ENCODE data around the gene NPY.
"Not testable (repeated sequence)": the region's sequence is repeated elsewhere in the genome, so short reads cannot be mapped to it uniquely, and the experiment has no call there.

Gene NPY

DNA sequence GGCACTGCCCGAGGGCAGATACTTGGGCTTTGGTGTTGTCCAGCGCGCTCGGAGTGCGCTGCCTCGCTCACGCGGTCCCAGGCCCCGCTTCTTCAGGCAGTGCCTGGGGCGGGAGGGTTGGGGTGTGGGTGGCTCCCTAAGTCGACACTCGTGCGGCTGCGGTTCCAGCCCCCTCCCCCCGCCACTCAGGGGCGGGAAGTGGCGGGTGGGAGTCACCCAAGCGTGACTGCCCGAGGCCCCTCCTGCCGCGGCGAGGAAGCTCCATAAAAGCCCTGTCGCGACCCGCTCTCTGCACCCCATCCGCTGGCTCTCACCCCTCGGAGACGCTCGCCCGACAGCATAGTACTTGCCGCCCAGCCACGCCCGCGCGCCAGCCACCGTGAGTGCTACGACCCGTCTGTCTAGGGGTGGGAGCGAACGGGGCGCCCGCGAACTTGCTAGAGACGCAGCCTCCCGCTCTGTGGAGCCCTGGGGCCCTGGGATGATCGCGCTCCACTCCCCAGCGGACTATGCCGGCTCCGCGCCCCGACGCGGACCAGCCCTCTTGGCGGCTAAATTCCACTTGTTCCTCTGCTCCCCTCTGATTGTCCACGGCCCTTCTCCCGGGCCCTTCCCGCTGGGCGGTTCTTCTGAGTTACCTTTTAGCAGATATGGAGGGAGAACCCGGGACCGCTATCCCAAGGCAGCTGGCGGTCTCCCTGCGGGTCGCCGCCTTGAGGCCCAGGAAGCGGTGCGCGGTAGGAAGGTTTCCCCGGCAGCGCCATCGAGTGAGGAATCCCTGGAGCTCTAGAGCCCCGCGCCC is at the start of gene NPY:
Gene NPY (plus strand): TSS at position 294 of the 802 bp plus-strand sequence. CDS start 1,051 bp downstream, outside the sequence.
- DNase-seq (ENCODE audit: low read depth) = no peak

DNA sequence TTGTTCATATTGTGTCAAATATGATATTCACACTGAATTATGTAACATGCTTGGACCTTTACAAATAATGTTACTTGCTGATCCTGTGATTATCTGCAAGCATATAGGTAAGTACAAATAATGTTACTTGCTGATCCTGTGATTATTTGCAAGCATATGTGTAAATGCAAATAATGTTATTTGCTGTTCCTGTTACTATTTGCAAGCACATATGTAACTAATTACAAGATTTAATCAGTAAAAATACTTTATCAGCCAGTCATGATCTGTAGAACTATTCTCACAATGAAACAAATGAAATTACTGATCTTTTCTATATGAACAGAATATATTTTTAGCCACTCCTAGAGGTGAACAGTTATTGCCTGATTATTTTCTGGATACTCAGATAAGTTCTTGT is 44.7 kb upstream of the NPY start:
- DNase-seq (ENCODE audit: low read depth) = no peak

DNA sequence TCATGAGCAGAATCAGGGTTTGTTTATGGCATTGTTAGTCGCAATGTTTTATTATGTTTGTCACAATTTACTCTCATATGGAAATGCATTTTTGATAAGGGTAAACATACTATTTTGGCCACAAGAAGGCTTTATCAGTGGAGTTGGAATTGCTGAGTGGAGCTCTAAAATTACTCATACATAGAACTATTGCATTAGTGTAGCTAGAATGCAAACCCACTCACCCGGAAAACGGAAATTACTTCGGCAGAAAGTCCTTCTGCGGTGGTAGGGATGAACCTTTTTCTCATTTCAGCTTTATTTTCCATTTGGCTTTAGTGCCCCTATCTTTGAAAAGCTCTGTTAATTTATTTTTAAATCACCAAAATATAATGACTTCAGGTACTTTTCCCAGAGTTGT is 42.8 kb upstream of the NPY start:
- no peak for DNase-seq (ENCODE audit: low read depth)

DNA sequence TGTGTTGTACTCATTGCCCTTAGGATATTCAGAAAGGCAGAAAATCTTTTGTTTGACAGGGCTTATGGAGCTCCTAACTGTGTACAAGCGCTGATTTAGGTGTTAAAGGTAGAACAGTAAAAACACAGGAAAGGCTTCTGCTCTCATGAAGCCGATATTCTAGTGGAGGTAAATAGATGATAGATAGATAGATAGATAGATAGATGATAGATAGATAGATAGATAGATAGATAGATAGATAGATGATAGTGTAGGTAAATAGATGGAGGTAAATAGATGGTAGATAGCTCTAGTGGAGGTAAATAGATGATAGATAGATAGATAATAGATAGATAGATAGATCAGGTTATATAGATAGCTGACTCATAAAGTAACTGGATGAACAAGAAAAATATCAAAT is 39.4 kb upstream of the NPY start:
- DNase-seq (ENCODE audit: low read depth) = no peak

DNA sequence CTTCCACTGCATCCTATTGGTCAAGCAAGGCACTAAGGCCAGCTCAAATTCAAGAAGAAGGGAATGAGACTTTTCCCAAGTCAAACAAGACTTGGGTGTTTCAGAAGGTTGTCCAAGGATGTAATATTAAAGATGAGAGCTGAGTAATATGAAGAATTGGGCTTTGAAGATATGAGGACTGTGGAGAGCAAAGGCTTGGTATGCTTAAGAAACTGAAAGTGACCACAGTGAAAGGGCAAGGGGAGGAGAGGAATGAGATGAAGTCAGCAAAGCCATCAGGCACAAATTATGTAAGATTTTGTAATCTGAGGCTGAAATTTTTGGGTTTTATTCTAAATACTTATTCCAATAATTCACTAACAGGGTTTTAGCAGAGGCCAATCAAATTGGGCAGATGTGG is 38.6 kb upstream of the NPY start:
- DNase-seq (ENCODE audit: low read depth) = no peak

DNA sequence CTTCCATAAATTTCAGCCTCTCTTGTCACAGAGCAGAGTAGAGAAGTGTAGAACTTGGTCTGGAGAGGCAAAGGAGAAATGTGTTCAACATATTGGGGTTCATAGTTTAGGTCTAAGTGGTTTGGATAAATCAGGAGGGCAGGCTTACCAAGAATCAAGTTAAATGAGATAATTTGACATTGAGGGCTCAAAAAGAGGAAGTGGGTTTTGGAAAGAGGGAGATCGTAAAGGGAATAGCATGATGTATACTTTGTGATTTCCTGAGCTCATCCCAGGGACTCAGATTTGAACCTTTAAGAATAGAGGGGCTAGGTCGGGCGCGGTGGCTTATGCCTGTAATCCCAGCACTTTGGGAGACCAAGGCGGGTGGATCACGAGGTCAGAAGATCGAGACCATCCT is 34.7 kb upstream of the NPY start:
- no peak for DNase-seq (ENCODE audit: low read depth)

DNA sequence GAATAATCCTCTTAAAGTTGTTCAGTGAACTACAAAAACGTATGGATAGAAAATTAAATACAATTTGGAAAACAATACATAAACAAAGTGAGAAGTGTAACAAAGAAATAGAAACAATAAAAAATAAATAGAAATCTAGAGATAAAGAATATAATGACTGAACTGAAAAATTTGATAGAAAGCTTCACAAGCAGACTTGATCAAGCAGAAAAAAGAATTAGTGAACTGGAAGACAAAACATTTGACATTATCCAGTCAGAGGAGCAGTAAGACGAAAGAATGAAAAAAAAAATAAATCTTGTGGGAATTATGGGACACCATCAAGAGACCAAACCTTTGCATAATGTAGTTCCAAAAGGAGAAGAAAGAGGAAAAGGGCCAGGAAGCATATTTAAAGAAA is 32.4 kb upstream of the NPY start:
- DNase-seq (ENCODE audit: low read depth) = no peak

DNA sequence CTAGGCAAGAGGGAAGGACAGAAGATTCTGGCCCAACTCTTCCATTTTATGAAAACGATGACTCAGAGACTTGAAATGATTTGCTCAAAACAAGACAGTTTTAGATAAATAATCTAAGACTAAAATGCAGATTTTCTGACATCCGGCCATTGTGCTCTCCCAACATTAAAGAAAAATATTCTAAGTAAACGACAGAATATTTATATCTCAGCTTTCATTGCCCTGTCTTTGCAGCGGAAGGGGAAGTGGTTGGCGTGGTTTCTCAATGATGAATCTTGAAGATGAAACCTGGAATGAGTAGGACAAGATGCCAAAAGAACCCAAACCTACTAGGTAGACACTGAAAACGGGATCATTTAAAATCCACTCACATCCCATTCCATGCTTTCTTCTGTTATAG is 28.9 kb upstream of the NPY start:
- no peak for DNase-seq (ENCODE audit: low read depth)

DNA sequence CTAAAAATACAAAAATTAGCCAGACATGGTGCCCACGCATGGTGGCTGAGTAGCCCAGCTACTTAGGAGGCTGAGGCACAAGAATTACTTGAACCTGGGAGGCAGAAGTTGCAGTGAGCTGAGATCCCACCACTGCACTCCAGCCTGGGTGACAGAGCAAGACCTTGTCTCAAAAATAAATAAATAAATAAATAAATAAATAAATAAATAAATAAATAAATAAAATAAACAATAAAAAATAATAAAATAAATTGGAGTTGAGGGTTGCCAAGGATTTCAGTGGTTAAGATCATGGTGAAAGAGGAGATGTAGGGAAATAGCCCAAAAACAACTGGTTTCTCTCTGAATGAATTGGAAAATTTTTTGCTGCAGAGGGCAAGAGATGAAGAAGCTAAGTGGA is 25.7 kb upstream of the NPY start:
- not testable (repeated sequence) for DNase-seq (ENCODE audit: low read depth)

DNA sequence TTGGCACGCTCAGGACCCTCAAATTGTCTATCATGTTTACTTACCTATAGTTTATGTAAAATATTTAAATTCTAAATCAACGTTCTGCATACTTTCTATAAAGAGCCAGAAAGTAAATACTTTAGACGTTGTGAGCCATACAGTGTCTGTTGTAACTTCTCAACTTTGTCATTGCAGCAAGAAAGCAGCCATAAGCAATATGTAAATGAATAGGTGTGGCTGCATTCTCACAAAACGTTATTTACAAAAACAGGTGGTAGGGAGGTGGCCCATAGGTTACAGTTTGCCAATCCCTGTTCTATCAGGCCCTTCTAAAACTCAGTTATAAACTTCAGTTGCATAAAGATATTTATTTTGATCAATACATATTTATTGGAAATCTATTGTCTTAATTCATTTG is 12.1 kb upstream of the NPY start:
- DNase-seq (ENCODE audit: low read depth) = no peak

DNA sequence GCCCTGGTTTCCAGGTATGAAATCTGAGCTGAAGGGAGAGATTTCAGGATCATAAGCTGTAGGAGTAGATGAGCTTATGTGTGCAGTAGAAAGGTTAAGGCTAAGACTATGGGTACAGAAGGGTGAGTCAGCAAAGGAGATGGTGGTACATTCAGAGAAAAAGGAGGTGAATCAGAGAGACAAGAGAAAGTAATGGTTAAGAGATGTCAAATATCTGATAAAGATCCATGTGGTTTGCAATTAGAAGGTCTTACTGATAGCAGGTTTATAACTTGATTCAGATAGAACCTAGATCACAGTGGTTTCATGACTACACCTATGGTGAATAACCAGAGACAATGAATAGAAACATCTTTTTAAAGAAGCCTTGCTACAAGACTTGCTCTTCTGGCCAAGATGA is 4.5 kb upstream of the NPY start:
- no peak for DNase-seq (ENCODE audit: low read depth)

DNA sequence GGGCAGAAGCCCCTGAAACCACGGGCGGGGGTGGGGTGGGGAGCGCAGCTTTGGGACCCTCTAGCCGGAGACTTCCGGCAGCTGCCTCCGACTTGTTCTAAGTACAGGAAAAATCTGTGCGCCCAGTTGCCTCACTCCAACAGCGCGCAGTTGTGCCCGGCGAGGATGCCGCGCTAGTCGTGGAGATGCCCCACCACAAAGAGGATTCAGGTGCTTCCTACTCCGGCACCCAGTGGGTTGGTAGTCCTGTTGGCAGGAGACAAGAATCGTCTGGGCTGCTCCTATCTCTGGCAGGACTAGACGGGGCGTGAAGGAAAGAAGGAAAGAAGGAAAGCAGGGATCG is 465 bp upstream of the NPY start:
- no peak for DNase-seq (ENCODE audit: low read depth)

DNA sequence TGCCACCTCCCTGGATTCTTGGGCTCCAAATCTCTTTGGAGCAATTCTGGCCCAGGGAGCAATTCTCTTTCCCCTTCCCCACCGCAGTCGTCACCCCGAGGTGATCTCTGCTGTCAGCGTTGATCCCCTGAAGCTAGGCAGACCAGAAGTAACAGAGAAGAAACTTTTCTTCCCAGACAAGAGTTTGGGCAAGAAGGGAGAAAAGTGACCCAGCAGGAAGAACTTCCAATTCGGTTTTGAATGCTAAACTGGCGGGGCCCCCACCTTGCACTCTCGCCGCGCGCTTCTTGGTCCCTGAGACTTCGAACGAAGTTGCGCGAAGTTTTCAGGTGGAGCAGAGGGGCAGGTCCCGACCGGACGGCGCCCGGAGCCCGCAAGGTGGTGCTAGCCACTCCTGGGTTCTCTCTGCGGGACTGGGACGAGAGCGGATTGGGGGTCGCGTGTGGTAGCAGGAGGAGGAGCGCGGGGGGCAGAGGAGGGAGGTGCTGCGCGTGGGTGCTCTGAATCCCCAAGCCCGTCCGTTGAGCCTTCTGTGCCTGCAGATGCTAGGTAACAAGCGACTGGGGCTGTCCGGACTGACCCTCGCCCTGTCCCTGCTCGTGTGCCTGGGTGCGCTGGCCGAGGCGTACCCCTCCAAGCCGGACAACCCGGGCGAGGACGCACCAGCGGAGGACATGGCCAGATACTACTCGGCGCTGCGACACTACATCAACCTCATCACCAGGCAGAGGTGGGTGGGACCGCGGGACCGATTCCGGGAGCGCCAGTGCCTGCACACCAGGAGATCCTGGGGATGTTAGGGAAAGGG is 913 bp downstream of the NPY start:
- no peak for DNase-seq (ENCODE audit: low read depth)

DNA sequence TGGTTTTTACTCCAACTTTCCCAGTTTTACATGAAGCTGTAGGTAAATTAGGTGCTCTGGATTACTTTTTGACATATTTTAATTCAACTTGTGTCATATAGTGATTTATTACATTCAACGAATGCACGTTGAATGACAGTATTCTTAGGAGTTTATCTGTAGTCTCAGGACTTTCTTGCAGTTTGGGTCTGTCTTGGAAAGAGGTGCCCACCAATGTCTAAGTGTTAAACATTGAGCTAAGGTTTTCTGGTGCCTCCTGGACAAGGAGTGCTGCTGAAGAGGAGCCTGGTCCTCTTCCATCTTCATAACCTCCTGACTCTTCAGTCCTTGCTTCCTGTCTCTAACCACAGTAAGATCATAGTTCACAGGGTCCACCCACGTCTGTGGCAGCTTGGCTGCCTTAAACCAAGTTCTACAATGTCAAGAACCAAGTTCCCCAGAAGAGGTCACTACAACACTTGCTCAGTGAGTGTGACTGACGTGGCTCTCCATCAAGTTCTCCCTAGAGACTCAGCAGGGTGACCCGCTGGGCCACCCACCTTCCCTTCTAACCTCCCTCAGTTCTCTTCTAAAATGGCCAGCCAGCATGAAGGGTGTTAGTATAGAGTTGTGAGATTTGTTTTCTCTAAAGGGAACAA is 6.1 kb downstream of the NPY start:
- peak; percentile 4 for DNase-seq (ENCODE audit: low read depth)

DNA sequence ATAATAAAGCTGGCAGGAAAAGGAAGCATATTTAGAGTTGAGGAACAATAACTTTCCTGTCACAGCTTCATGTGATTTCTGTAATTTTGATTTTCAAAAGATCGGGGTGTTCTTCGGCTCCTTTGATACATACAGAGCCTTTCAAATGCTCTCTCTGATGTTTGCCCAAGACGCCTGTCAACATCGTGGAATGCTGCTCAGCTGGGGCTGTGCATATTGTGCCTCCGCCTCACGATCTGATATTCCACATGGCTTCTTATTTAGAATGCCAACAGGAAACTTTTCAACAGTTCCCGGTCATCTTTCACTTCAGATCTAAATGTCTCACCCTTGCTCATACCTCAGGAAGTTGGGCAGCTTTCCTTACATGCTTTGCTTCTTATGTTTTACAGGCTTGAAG is 7.3 kb downstream of the NPY start:
- no peak for DNase-seq (ENCODE audit: low read depth)

DNA sequence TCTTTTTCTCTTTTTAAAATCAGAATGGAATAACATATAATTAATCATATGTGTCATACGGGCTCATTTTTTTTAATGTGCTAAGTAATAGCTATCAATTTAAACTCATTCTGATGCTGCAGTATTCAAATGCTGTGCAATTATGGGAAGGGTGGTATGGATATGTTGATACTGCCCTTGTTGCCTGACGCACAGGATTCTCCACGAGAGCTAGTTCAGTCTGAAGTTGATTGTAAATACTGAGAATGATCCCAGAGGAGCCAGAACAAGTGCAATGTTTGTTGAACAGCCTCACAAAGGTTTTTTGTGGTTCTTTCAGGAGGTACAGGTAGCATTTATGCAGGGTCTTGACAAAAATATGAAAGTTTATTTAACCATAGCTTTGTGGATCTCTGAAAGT is 13.4 kb downstream of the NPY start:
- DNase-seq (ENCODE audit: low read depth) = no peak

DNA sequence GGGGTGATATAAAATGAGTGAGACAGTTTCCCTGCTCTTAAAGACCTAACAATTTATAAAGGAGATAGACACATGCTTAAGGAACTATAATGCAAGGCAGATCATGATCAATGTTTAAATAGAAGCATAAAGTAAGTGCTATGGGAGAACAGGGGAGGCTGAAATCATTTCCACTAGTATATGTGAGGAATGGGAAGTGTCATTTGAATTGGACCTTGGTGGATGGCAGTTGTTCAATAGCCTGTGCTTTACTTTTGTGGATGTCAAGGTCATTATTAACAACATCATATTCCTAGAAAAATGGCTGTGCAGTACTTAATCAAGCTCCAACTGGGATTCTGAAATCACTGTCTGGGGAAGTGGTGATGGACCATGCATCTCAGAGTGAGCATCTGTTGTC is 14.7 kb downstream of the NPY start:
- no peak for DNase-seq (ENCODE audit: low read depth)

DNA sequence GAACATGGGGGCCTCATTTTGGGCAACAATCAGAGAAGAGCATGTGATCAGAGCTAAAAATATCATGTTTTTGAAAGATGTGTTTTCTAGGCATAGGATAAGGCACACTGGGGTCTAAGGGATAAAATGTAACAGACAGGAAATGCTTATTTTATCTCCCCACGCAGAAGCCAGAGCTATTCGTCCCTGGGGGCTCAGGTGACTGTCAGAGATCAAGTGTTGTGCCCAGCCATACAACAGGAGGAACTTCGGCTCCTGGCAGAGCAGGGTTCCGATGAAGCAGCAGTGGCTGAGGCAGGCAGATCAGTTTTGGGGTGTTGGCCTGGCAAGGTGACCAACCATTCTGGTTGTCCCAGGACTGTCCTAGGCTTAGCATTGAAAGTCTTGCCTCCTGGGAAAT is 15.2 kb downstream of the NPY start:
- DNase-seq (ENCODE audit: low read depth) = no peak

DNA sequence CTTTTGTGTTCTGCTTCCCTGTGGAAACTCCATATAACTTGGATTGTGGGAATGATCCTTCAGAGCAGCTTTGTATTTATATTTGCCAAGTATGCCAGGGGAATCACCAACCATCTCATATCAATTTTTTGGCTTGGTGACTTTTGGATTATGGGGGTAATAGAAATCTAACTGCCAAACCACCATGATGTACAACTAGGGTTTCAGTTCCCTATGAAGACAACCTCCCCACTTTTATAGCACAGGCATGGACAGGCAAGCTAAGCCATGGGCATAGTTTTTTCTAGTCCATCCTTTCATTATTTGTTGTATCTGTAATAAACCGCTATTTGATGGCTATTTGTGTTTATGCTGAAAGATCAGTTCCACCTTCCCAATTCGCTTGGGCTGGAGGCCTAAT is 17.7 kb downstream of the NPY start:
- no peak for DNase-seq (ENCODE audit: low read depth)

DNA sequence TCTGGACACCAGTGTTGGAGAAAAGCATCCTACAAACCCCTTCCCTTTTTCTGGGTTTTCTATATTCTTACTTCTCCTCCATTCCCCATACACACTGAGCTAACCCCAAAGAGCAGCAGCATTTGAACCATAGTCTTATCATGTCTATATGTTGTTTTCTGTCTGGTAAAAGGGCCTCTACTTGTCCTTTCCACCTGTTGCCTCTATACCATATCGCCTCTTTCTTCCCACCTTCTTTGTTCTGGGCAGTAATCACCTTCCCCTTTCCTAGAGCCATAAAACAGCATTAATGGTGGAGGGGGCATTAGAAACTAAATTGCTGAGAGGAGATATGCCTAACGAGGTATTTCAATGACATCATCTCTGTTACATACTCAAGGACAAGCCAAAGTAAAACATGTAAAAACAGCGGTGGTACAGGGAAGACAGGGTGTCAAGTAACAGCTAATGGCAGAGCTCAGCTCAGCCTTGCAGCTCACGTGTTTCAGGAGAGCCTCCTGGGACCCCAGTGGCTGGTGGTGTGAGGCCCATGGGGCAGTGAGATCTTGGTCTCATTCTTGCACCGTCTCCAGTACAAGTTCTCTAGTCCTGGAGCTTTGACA is 20.6 kb downstream of the NPY start:
- DNase-seq (ENCODE audit: low read depth) = no peak

DNA sequence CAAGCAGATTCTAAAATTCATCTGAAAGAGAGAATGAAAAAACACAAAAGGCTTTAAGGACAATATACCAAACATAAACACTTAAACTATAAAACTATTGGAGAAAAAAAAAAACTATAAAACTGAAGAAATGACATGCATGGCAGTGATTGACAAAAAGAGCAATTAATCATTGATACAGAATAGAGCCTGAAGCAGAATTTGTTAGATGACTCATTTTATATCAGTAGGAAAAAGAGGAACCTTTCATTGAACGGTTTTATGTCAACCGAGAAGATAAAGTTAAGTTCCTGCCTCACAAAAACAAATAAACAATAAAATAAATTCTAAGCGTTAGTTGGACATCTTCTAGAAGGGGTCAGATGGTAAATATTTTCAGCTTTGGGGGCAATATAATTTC is 23.3 kb downstream of the NPY start:
- no peak for DNase-seq (ENCODE audit: low read depth)

DNA sequence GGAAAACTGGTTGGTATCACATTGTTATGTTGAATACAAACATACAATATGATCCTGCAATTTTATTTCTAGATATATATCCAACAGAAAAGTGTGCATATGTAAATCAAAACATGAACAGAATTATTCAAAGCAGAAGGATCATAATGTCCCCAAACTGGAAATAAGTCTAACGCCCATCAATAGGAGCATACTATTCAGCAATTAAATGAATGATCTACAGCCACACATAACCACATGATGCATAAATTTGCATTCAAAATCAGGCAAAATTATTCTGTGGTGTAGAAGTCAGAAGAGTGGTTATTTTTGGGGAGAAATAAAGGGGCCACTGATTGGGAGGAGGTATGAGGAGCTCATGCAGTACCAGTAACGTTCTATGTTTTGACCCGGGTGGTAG is 28.6 kb downstream of the NPY start:
- DNase-seq (ENCODE audit: low read depth) = no peak

DNA sequence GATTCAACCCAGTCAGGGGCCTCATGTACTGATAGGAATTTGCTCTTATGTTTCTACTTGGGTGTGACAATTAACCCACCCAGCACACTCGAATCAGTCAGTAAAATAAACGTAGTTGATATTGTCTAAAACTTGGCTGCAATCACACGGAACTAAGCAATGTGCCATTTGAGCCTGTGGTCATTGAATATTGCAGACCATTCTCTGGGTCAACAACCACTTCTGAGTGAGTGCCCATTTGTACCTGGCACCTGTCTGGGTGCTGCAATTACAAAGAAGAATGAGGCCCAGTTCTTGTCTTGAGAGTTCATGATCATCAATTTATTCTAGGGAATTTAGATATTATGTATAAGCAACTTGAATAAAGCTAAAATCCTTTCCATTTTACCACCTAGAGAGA is 29.8 kb downstream of the NPY start:
- no peak for DNase-seq (ENCODE audit: low read depth)
